Cerebellar nuclear complex (tissue), 1 donor: ENCODE data around the gene FMC1.
"Not testable (repeated sequence)": the region's sequence is repeated elsewhere in the genome, so short reads cannot be mapped to it uniquely, and the experiment has no call there.

Experiments
- DNase-seq, 2 experiments: peaks; one replicate each; lab custom pipeline; 2025; lab: John Stamatoyannopoulos, UW

The FMC1 gene

GRCh38 chr7:139341058-139341775, at the start of gene FMC1:
Gene FMC1, plus strand, starts transcription at chr7:139341337. Its CDS starts 48 bp downstream, at chr7:139341385.
- DNase-seq, result peak; percentile 56 to 73

- no peak for DNase-seq
These were observed 48.3 kb upstream of the FMC1 start for GRCh38 chr7:139292821-139293220.

DNA sequence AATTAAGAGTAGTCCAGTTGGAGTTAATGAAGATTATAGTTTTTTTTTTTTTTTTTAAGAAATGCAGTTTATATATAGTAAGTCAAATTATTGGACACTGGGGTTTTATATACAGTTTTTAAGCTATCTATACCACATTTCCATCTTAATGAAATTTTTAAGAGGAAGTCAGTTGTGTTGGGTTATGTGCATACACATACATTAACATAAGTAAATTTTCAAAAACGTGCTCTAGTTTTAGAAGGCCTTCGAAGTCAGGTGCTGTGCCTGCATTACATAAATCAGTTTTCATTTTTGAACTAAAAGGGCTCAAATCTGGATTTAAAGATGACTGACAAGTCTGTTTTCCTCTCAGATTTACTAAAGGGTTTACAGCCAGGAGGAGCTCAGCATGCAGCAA, 47.6 kb upstream of the FMC1 start:
- DNase-seq, result no peak

GRCh38 chr7:139294241-139294640, 46.9 kb upstream of the FMC1 start:
- no peak for DNase-seq

GRCh38 chr7:139294951-139295575, 46.1 kb upstream of the FMC1 start:
- no peak for DNase-seq

- no peak for DNase-seq
These were observed 43.3 kb upstream of the FMC1 start for GRCh38 chr7:139297795-139298194.

DNA sequence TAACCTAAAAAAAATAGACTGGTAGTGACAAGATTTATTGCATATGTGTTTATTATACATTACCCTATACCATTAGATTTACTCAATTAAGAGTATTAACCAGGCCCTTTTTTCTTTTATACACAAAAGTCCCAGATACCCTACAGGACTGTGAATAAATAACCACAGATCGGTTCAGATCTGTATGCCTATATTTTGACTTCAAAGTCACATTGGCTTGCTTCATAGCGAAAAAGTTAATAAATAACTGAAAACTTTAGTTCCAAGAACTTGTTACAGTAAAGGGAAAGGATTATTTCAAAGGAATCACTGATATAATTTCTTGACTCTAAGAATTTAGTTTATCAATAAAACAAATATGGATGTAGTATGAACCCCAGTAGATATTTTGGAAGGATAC, 41.8 kb upstream of the FMC1 start:
- no peak for DNase-seq

- no peak for DNase-seq
These were observed 40.7 kb upstream of the FMC1 start for GRCh38 chr7:139300390-139300789.

DNA sequence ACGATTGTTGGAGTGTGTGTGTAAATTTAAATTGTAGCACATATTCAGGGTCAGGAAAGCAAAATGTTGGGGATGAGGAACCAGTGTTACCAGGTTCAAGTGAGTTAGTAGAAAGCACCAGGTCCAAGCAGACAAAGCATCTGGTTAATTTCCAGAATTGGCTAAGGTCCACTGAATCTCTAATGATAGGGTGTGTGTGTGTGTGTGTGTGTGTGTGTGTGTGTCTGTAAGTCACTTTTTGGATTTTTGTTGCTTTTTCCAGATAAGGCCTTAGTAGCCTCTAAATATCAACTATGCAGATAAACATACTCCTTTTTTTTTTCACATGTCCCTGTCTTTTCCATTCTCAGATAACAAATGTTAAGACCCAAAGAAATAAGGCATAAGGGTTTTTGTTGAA, 36.6 kb upstream of the FMC1 start:
- DNase-seq, result no peak

DNA sequence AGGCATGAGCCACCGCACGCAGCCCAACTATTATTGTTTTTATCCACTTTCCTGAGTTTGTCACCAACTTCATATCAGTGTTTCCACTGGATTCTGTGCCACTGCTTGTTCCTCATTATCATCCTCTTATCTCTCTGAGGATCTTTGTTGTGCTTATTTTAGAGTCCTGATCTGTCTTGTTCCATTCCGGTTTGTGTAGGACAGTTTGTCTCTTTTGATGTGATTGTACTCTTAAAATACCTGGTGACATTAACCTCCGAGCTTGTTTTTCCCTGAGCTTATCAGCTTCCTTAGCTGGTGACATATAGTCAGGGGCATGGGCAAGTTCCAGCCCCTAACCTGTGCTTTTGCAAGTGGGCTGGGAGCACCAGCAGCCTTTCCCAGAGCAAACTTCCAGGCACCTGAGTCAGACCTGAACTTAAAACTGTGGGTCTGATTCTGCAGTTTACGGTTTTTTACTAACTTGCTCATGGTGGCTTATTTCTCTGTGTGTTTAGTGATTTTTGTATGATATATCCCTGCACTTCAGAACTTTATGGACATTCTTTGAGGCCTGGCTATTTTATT, 23.1 kb upstream of the FMC1 start:
- no peak for DNase-seq

- no peak for DNase-seq
These were observed 19.9 kb upstream of the FMC1 start for GRCh38 chr7:139321071-139321745.

GRCh38 chr7:139324709-139325108, 16.4 kb upstream of the FMC1 start:
- not testable (repeated sequence) for DNase-seq

- no peak for DNase-seq
These were observed 12.8 kb upstream of the FMC1 start for GRCh38 chr7:139328375-139328774.

GRCh38 chr7:139329119-139329518, 12.0 kb upstream of the FMC1 start:
- no peak for DNase-seq

- DNase-seq, result no peak
These were observed 10.7 kb upstream of the FMC1 start for GRCh38 chr7:139330333-139331030.

- no peak for DNase-seq
These were observed 8.3 kb upstream of the FMC1 start for GRCh38 chr7:139332697-139333359.

- DNase-seq, result not testable (repeated sequence)
These were observed 7.7 kb upstream of the FMC1 start for GRCh38 chr7:139333443-139333842.

GRCh38 chr7:139334399-139335150, 6.6 kb upstream of the FMC1 start:
- no peak for DNase-seq

GRCh38 chr7:139339025-139339424, 2.1 kb upstream of the FMC1 start:
- DNase-seq, result no peak

- no peak for DNase-seq
These were observed 1.5 kb upstream of the FMC1 start for GRCh38 chr7:139339698-139340036.
